Measurements from ENCODE around the gene TMEM207. TPM values are rescaled to one million over a fixed set of nuclear protein-coding genes. Genes with fewer than 3 reads are reported as not detected.

Gene TMEM207
- total and polyA plus RNA-seq, 2 of the 13 experiments (the other 11 are each of a cell fraction or from before 2014, with no cell fraction given): not detected

DNA sequence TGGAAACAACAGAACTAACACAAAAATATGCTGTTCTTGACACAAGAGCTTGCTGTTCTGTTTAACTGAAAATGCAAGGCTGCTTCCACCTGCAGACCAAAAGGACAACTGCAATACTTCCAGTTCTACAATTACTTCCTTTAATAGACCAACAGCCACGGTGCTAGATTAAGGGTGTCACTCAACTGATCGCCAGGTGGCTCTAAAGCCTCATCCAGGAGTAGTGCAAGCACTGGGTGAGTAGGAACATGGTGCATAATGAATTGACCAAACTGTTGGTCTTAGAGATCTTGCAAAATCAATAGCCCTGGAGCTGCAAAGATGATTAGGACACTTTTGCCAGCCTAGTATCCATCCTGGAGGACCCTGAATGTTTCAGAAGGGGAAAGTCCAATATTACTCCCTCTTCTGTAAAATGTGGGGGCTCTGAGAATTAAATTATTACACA lies 65.4 kb downstream of the TMEM207 start (continued):
- TF ChIP-seq, protein P1, sequence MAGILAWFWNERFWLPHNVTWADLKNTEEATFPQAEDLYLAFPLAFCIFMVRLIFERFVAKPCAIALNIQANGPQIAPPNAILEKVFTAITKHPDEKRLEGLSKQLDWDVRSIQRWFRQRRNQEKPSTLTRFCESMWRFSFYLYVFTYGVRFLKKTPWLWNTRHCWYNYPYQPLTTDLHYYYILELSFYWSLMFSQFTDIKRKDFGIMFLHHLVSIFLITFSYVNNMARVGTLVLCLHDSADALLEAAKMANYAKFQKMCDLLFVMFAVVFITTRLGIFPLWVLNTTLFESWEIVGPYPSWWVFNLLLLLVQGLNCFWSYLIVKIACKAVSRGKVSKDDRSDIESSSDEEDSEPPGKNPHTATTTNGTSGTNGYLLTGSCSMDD (CRISPR knock-in tag; IDR thresholded peaks at IDR 0.05): no peak
- no peak for TF ChIP-seq ZMYM3 (CRISPR knock-in tag; IDR thresholded peaks at IDR 0.05)
- TF ChIP-seq, protein P2, sequence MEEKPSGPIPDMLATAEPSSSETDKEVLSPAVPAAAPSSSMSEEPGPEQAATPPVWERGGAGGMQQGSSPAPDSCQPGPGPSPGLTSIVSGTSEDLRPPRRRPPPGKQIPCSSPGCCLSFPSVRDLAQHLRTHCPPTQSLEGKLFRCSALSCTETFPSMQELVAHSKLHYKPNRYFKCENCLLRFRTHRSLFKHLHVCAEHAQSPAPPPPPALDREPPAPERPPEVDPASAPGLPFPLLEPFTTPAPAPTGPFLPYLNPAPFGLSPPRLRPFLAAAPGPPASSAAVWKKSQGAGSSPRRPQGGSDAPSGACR (CRISPR knock-in tag; IDR thresholded peaks at IDR 0.05): no peak
- TF ChIP-seq ELF3 (CRISPR knock-in tag; IDR thresholded peaks at IDR 0.05): peak; percentile 83
- no peak for TF ChIP-seq NFE2L1 (CRISPR knock-in tag; IDR thresholded peaks at IDR 0.05; ENCODE audit: borderline replicate concordance)
- no peak for TF ChIP-seq SNRNP70 (IDR thresholded peaks at IDR 0.05; ENCODE audit: low read depth, low read length)
- TF ChIP-seq, protein P3, sequence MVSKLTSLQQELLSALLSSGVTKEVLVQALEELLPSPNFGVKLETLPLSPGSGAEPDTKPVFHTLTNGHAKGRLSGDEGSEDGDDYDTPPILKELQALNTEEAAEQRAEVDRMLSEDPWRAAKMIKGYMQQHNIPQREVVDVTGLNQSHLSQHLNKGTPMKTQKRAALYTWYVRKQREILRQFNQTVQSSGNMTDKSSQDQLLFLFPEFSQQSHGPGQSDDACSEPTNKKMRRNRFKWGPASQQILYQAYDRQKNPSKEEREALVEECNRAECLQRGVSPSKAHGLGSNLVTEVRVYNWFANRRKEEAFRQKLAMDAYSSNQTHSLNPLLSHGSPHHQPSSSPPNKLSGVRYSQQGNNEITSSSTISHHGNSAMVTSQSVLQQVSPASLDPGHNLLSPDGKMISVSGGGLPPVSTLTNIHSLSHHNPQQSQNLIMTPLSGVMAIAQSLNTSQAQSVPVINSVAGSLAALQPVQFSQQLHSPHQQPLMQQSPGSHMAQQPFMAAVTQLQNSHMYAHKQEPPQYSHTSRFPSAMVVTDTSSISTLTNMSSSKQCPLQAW (CRISPR knock-in tag; IDR thresholded peaks at IDR 0.05): 0 out of 2 replicates have a peak, but pooled peaks have one; percentile 42
- TF ChIP-seq, protein P4, sequence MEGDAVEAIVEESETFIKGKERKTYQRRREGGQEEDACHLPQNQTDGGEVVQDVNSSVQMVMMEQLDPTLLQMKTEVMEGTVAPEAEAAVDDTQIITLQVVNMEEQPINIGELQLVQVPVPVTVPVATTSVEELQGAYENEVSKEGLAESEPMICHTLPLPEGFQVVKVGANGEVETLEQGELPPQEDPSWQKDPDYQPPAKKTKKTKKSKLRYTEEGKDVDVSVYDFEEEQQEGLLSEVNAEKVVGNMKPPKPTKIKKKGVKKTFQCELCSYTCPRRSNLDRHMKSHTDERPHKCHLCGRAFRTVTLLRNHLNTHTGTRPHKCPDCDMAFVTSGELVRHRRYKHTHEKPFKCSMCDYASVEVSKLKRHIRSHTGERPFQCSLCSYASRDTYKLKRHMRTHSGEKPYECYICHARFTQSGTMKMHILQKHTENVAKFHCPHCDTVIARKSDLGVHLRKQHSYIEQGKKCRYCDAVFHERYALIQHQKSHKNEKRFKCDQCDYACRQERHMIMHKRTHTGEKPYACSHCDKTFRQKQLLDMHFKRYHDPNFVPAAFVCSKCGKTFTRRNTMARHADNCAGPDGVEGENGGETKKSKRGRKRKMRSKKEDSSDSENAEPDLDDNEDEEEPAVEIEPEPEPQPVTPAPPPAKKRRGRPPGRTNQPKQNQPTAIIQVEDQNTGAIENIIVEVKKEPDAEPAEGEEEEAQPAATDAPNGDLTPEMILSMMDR (CRISPR knock-in tag; IDR thresholded peaks at IDR 0.05): peak; percentile 89
- peak; percentile 41; the same call in 1 of the 2 replicates for TF ChIP-seq SAP130 (CRISPR knock-in tag; IDR thresholded peaks at IDR 0.05; ENCODE audit: low read depth)
- TF ChIP-seq, protein P5, sequence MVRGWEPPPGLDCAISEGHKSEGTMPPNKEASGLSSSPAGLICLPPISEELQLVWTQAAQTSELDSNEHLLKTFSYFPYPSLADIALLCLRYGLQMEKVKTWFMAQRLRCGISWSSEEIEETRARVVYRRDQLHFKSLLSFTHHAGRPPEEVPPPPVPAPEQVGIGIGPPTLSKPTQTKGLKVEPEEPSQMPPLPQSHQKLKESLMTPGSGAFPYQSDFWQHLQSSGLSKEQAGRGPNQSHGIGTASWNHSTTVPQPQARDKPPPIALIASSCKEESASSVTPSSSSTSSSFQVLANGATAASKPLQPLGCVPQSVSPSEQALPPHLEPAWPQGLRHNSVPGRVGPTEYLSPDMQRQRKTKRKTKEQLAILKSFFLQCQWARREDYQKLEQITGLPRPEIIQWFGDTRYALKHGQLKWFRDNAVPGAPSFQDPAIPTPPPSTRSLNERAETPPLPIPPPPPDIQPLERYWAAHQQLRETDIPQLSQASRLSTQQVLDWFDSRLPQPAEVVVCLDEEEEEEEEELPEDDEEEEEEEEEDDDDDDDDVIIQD (CRISPR knock-in tag; IDR thresholded peaks at IDR 0.05; ENCODE audit: low read depth): 0 out of 2 replicates have a peak, but pooled peaks have one; percentile 18
- peak; percentile 65; the same call in 1 of the 2 replicates for TF ChIP-seq SP140L (CRISPR knock-in tag; IDR thresholded peaks at IDR 0.05; ENCODE audit: borderline replicate concordance)
- no peak for TF ChIP-seq POLR2AphosphoS2 (IDR thresholded peaks at IDR 0.05; ENCODE audit: low read depth, low read length)
- TF ChIP-seq, protein P6, sequence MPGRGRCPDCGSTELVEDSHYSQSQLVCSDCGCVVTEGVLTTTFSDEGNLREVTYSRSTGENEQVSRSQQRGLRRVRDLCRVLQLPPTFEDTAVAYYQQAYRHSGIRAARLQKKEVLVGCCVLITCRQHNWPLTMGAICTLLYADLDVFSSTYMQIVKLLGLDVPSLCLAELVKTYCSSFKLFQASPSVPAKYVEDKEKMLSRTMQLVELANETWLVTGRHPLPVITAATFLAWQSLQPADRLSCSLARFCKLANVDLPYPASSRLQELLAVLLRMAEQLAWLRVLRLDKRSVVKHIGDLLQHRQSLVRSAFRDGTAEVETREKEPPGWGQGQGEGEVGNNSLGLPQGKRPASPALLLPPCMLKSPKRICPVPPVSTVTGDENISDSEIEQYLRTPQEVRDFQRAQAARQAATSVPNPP (CRISPR knock-in tag; IDR thresholded peaks at IDR 0.05): no peak
- peak; percentile 47; the same call in 1 of the 2 replicates for TF ChIP-seq RXRB (CRISPR knock-in tag; IDR thresholded peaks at IDR 0.05; ENCODE audit: borderline replicate concordance)
- no peak for TF ChIP-seq NR2F2 (IDR thresholded peaks at IDR 0.05; ENCODE audit: borderline replicate concordance, low read depth)
- TF ChIP-seq KDM6A (CRISPR knock-in tag; IDR thresholded peaks at IDR 0.05; ENCODE audit: low read depth): no peak
- no peak; the same call in 1 of the 2 replicates for TF ChIP-seq TBX3 (IDR thresholded peaks at IDR 0.05; ENCODE audit: borderline replicate concordance)
- peak; percentile 60 for TF ChIP-seq ZMYM4 (CRISPR knock-in tag; IDR thresholded peaks at IDR 0.05)
- TF ChIP-seq, protein P7, sequence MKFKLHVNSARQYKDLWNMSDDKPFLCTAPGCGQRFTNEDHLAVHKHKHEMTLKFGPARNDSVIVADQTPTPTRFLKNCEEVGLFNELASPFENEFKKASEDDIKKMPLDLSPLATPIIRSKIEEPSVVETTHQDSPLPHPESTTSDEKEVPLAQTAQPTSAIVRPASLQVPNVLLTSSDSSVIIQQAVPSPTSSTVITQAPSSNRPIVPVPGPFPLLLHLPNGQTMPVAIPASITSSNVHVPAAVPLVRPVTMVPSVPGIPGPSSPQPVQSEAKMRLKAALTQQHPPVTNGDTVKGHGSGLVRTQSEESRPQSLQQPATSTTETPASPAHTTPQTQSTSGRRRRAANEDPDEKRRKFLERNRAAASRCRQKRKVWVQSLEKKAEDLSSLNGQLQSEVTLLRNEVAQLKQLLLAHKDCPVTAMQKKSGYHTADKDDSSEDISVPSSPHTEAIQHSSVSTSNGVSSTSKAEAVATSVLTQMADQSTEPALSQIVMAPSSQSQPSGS (CRISPR knock-in tag; IDR thresholded peaks at IDR 0.05): 0 out of 2 replicates have a peak, but pooled peaks have one; percentile 36
- TF ChIP-seq HDAC2 (CRISPR knock-in tag; IDR thresholded peaks at IDR 0.05): 0 out of 2 replicates have a peak, but pooled peaks have one; percentile 25
